NCI-H345 (cell line): ENCODE data around the gene CST3.
"Not testable (repeated sequence)": the region's sequence is repeated elsewhere in the genome, so short reads cannot be mapped to it uniquely, and the experiment has no call there.

Experiments
- DNase-seq: peaks from one replicate; lab custom pipeline; 2025; lab: John Stamatoyannopoulos, UW

Gene CST3

DNA sequence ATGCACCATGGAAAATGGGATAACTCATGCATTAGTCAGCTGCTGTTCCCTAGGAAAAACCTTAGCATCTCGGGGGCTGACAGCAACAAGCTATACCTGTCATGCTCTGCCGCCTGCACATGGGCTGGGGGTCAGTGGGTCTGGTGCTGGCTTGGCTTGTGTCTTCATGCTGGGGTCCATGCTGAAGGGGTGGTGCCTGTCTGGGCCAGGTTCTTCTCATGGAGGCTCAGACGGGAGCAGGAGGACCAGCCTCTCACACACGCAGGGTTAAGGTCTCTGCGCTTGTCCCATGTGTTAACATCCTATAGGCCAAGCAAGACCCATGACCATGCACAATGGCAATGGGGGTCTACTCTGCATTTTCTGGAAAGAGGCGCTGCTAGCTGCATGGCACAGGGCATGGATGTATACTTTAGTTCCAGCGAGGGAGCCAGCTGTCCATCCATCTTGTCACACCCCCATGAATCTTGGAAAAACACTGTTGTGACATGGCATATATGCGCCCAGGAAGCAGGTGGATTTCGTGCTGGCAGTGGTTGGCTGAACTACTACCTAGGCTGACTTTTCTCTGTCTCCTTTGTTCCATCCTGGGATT lies 24.6 kb upstream of the CST3 start:
- no peak for DNase-seq

DNA sequence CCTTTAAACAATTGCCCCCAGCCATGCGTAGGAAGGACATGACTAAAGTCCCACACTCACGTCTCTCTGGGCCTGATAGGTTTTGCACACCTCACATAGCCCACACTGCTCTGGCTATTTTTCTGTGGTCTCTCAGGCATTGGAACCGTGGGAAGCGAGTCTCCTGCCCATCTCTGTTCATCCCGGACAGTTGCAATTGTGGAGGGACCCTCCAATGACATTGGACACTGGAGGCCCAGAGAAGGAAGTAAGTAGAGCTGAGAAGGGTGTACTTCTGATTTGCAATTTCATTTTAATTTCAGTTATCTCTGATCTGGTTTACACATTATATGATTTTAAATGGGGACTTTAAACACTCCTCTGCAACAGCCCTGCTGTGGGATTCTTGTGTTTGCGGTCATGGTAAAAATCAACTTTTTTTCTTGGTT lies 23.3 kb upstream of the CST3 start:
- no peak for DNase-seq

DNA sequence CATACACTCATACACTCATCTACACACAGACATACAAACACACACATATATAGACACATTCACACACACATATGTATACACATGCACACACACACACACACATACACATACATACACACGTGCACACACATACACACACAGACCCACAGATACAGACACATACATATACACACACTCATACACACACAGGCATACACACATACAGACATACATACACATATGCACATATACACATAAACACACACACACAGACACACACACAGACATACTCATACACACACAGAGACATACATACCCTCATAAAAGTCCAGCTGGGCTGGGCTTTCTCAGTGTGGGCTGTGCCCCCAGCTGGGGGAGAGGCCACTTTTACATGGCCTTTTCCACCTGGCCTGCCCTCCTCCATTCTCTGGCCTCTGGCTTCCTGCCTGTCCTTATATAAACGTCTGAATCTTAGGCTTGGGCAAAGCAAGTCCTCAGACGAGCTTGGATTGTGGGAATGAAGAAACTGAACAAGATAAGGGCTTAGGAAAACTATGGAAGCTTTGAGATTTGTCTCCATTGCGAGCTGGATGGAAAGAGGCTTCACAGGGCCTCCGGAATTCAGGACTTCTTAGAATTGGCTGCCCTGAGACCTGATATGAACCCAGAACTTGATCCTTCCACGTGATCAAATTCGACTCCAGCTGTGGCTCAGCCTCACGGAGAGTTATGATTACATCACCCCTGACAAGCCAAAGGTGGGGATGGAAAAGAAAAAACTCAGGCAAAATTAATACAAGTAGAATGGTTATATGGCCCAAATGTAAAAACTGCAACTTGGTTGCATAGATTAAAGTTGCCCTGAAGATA lies 22.5 kb upstream of the CST3 start:
- no peak for DNase-seq

DNA sequence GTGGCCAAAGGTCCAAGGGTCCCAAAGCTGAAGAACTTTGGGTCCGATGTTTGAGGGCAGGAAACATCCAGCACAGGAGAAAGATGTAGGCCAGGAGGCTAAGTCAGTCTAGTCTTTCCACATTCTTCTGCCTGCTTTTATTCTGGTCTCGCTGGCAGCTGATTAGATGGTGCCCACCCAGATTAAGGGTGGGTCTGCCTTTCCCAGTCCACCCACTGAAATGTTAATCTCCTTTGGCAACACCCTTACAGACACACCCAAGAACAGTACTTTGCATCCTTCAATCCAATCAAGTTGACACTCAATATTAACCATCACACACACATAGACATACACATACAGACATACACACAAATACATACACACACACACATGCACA lies 21.8 kb upstream of the CST3 start:
- DNase-seq: not testable (repeated sequence)

DNA sequence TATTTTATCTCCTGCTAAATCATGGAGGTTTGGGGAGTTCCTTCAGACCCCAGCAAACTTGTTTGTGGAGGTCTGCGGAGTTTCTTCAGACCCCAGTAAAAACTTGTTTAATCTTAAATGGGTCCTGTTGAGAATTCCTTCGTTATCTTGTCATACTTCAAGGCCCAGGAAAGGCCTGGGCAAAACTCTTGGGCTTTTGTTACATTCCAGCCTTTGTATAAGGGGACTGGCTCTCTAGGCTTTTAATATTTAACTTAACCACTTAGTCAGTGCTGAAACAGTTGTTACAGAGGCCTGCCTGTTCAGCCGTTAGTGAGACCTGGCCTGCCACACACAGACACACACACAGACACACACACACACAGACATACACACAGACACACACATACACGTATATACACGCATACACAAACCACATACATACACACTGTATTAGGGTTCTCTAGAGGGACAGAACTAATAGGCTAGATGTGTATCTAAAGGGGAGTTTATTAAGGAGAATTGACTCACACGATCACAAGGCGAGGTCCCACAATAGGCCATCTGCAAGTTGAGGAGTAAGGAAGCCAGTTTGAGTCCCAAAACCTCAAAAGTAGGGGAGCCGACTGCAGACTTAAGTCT lies 21.3 kb upstream of the CST3 start:
- DNase-seq: no peak

DNA sequence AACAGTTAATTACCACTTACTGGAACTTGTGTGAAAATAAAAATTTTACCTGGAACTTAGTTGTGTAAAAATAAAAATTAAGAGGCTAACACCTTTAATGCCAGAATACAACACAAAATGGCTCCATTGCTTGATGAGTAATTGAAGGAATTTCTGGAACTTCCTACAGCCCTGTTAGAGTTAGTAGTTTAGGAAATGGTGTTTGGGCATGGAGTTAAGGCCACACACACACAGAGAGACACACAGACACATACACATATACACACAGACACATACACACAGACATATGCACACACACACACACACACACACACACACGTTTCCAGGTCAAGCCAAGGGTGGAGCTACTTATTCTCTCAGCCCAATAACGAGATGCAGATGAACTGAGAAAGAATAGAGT lies 20.6 kb upstream of the CST3 start:
- no peak for DNase-seq

DNA sequence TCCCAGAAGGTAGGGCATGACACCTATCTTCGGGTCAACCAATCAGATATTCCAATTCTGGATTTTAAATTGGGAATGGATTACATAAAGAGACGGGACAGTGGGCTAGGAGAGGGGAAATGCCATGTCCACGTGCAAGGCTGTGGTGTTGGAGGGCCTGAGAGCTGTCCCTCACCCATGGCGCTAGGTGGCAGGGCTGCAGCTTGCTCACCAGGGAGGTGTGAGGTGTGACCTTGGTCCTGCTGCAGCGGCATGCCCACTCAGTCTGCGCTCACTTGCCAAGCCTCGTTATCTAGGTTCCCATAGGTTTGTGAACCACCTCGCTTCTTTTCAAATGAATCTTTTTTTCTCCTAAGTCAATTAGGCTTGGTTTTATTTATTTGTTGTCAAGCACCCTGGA lies 19.4 kb upstream of the CST3 start:
- no peak for DNase-seq

DNA sequence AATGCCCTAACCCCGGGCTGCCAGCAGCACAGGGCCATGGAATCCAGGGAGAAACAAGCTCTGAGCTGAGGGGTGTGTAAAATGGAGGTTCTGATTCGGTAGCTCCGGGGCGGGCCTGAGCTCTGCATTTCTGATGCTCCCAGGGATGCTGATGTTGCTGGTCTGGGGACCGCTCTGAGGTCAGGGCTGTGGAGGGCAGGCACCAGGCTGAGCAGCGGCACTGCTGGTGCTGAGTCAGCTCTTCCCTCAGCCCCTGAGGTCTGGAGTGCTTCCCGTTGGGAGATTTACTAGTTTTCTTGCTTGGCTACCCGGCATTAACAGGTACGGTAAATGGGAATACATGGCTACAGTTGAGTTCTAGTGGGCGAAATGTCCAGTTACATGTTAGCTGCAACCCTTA lies 18.6 kb upstream of the CST3 start:
- no peak for DNase-seq

DNA sequence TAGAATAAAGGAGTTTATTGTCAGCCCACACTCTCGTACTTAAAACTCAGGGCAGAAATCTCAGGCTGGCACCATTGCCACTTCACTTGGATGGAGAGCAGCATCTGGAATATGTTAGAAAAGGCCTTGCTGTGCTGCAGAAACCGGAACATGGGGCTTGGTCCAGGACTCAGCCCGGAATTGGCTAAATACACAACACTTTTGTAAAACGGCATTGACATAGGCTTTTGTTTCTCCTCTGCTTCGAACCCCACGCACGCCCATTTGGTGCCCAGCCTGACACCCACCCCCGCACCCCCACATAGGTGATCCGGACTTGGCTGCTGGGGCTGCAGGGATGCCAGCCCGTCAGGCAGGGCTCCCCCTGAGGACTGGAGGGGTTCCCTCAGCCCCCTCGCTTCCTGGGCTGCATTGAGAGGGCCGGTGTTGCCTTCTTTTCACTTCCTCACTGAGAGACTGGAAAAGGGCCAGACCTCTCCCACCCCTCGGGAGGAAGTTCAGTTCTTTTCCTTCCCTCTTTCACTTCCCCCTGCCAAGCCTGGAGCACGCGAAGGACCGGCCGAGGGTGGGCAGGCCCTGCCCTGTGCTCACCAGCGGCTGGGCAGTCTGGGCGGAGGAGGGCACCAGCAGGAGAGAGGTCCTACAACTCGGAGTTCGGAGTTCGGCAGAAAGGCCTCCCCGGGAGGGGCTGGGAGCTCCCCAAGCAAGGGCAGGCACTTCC lies 17.9 kb upstream of the CST3 start:
- DNase-seq: no peak

DNA sequence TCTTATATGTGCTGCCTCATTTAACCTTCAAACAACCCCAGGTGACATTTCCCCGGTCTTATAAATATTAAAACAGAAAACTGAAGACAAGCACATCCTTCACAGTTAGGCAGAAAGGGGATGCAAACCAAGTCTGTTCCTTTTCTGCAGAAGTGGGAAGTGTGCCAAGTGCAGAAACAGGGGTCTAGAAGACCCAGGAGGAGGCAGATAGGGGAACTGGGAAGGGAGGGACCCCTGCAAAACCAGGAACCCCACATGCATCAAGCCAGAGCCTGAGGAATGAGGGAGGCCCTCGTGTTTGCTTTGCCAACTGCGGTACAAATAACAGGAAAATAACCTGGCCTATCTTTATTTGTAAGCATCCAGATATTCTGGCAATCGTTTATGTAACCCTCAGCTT lies 17.0 kb upstream of the CST3 start:
- no peak for DNase-seq

DNA sequence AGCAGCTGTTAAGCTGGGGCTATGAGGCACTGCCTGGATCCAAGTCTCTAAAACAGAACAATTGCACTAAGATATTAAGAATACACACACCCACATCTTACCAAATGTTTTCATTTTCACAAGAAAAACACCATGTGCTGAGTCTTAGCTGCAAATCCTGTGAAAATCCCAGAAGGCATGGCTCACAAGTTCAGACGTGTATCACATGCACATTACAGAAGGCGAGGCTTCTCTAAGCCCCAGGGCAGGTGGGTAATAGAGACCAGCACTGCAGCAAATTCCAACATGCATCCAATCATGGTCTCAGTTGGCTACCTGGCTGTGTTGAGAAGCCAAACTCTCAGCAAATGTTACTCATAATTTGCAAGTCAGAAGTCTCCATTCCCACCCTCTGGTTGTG lies 16.2 kb upstream of the CST3 start:
- DNase-seq: no peak

DNA sequence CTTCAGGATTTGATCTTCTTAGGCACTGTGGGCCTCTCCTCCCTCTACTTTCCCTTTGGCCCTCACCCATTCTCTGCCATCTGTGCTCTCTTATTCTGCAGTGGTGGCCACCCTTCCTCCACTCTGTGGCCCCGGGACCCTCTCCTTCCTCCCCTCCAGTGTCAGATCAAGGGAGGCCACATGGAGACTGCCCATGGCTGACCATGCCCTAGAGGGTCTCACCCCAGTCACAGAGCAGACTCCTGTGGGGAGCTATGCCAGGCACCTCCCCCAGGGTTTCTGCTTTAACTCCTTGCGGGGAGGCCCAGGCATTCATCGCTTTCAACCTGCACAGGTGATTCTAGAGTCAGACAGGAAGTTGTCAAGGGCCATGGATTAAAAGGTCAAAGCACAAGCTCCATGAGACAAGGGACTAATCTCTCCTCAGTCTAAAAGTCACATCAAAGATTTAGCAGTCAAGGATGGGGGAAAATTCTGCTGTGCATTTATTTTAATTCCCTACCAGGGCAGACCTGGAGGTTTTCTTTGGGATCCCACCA lies 15.7 kb upstream of the CST3 start:
- DNase-seq: no peak

DNA sequence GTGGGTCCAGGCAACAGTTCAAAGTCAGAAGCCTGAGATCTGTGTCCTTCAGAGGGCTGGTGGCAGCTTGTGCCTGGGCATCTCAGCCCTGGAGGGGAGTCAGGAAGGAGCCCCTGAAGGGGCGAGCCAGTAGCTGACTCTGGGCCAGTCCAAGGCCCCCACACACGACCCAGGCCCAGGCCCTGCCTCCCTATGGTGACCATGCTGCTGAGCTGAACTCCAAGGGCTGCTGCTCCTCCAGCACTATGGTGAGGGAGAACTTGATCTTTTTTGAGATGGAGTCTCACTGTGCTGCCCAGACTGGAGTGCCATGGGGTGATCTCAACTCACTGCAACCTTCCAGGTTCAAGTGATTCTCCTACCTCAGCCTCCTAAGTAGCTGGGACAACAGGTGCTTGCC lies 15.2 kb upstream of the CST3 start:
- no peak for DNase-seq

DNA sequence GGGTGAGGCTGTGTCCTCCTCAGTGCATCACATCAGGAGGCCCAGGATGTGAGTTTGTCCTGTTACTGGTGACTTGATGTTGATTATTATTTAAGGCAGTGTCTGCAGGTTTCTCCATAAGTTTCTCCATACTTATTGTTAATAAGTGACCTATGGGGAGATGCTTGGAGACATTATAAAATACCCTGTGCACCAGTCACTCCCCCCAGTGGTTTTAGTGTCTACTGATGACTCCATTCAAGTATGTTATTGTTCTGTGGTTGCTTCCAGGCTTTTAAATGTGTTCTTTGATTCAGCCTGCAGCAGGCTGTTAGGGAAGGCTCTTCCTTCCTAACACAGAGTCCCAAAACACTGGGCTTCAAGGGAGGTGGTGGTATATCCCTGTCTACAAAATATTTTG lies 14.6 kb upstream of the CST3 start:
- no peak for DNase-seq

DNA sequence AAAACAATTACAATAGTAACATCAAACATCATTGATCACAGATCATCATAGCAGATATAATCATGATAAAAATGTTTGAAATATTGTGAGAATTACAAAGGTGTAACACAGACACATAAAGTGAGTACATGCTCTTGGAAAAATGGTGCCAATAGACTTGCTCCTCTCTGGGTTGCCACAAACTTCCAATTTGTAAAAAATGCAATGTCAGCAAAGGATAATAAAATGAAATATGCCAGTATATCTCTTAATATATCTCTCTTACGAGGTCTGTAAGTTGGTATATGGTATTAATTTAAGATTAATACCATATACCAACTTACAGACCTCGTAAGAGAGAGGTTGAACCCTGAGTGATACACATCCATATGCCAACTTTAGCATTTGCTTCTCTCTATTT lies 13.4 kb upstream of the CST3 start:
- no peak for DNase-seq

DNA sequence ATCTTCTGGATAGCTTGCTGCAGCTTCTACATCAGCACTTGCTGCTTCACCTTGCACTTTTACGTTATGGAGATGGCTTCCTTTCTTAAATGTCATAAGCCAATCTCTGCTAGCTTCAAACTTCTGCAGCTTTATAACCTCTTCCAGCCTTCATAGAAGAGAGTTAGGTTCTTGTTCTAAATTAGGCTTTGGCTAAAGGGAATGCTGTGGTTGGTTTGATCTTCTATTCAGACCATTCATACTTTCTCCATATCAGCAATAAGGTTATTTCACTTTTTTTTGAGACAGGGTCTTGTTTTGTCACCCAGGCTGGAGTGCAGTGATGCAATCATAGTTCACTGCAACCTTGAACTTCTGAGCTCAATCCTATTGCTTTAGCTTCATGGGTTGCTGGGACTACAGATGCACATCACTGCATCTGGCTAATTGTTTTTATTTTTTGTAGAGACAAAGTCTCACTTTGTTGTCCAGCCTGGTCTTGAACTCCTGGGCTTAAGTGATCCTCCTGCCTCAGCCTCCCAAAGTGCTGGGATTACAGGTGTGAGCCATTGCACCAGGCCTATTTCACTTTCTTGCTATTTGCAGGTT lies 12.2 kb upstream of the CST3 start:
- no peak for DNase-seq

DNA sequence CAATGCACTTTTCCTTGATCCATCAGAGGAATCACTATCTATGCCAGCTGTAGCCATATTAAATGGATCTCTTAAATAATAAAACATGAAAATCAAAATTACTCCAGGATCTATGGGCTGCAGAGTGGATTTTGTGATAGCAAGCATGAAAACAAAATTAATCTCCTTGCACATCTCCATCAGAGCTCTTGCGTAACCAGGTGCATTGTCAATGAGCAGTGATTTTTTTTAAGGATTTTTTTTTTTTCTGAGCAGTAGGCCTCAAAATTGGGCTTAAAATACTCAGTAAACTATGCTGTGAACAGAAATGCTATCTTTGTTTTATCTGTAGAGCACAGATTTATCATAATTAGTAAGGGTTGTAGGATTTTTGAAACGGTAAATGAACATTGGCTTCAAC lies 11.5 kb upstream of the CST3 start:
- no peak for DNase-seq

DNA sequence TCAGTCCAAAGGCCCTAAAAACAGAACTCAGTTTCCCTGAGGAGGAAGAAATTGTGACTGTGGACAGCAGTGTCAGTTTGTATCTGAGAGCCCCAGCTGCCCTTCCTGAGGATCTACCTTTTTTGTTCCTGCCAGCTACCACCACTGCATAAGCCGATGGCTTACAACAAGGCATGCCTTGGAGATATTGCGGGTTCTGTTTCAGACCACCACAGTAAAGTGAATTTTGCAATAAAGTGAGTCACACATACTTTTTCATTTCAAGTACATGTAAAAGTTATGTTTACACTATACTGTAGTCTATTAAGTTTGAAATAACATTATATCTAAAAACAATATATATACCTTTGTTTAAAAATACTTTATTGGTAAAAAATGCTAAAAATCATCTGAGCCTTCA lies 9.6 kb upstream of the CST3 start:
- no peak for DNase-seq

DNA sequence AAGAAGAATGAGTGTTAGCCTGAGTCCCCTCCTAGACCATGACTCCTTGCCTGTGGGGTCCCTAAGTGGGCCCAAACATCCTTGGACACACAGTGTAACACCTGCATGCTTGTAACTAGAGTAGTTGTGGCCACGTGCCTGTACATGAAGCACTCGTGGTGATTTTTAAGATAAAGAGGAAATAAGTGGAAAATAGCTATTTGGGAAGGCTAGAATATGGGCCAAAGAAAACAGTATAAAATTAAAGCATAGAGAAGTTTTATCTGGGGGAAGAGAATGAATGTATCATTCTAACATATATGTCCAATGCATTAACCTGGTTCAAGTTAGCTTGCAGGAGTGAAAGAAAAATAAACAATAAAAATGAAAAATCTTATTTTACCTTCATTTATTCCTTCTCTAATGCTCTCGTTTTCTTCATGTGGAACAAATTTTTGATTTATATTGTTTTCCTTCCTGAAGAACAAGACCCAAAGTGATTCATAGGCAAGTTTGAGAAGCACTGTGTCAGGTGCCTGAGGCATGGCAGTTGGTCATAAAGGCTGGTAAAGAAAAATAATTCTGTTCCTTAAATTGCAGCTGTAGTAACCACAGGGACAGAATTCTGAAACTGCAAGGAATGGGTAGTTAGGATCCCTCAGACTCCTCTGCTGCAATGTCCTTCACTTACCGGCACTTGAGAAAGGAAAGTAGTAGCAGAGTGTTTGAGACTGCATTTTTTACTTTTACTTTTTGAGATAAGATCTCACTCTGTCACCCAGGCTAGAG lies 8.5 kb upstream of the CST3 start:
- DNase-seq: no peak

DNA sequence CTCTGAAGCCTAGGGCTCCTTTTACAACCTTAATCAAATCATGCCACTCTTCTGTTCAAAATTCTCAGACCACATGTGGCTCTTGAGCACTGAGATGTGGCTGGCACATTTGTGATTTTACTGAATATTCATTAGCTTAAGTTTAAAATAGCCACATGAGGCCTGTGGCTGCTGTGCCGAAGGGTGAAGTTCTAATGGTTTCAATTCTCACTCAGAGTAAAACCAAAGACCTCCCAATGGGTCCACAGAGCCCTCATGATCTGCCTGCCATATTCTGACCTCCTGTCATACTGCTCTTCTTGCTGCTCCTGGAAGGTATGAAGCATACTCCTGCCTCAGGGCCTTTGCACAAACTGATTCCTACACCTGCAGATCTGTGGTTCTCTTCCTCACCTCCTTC lies 7.8 kb upstream of the CST3 start:
- no peak for DNase-seq

DNA sequence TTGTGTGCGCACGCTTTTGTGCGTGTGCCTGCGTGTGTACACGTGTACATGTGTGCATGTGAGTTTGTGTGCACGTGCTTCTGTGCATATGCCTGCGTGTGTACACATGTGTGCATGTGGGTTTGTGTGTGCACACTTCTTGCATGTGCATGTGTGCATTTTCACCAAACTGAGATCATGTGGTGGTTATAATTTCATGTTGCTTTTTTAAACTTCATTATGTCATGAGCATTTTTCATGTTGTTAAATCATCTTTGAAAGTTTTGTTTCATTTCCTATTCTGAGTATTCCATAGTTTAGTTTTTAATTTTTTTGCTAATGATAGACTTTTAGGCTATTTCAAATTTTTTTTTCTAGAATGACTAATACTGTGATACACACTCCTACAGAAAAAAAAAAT lies 6.4 kb upstream of the CST3 start:
- no peak for DNase-seq
